ENCODE measurements around the gene ANKRD50. TPM values are rescaled to one million over a fixed set of nuclear protein-coding genes. Genes with fewer than 3 reads are reported as not detected.

The ANKRD50 gene, protein sequence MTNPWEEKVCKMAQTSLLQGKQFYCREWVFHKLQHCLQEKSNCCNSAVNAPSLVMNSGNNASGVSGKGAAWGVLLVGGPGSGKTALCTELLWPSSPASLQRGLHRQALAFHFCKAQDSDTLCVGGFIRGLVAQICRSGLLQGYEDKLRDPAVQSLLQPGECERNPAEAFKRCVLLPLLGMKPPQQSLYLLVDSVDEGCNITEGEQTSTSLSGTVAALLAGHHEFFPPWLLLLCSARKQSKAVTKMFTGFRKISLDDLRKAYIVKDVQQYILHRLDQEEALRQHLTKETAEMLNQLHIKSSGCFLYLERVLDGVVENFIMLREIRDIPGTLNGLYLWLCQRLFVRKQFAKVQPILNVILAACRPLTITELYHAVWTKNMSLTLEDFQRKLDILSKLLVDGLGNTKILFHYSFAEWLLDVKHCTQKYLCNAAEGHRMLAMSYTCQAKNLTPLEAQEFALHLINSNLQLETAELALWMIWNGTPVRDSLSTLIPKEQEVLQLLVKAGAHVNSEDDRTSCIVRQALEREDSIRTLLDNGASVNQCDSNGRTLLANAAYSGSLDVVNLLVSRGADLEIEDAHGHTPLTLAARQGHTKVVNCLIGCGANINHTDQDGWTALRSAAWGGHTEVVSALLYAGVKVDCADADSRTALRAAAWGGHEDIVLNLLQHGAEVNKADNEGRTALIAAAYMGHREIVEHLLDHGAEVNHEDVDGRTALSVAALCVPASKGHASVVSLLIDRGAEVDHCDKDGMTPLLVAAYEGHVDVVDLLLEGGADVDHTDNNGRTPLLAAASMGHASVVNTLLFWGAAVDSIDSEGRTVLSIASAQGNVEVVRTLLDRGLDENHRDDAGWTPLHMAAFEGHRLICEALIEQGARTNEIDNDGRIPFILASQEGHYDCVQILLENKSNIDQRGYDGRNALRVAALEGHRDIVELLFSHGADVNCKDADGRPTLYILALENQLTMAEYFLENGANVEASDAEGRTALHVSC (N-terminal part only)
- 47.5 TPM for polyA plus RNA-seq (ENCODE audit: insufficient read length)
- long read RNA-seq, donor 1, full-length matches to known transcripts = 3 of 31 reads
- long read RNA-seq, donor 1, partial matches to known transcripts = 28 of 31 reads
- long read RNA-seq, donor 1, other reads (novel, unspliced or antisense) = 0 of 31 reads
- long read RNA-seq, donor 2, full-length matches to known transcripts = 5 of 24 reads
- long read RNA-seq, donor 2, partial matches to known transcripts = 19 of 24 reads
- long read RNA-seq, donor 2, other reads (novel, unspliced or antisense) = 0 of 24 reads
- long read RNA-seq, donor 3, full-length matches to known transcripts = 1 of 22 reads
- long read RNA-seq, donor 3, partial matches to known transcripts = 21 of 22 reads
- long read RNA-seq, donor 3, other reads (novel, unspliced or antisense) = 0 of 22 reads
- long read RNA-seq, donor 4 = 0 reads
- long read RNA-seq, donor 5, full-length matches to known transcripts = 3 of 15 reads
- long read RNA-seq, donor 5, partial matches to known transcripts = 12 of 15 reads
- long read RNA-seq, donor 5, other reads (novel, unspliced or antisense) = 0 of 15 reads
- long read RNA-seq, donor 6, full-length matches to known transcripts = 2 of 20 reads
- long read RNA-seq, donor 6, partial matches to known transcripts = 18 of 20 reads
- long read RNA-seq, donor 6, other reads (novel, unspliced or antisense) = 0 of 20 reads
- long read RNA-seq, donor 7, full-length matches to known transcripts = 3 of 16 reads
- long read RNA-seq, donor 7, partial matches to known transcripts = 13 of 16 reads
- long read RNA-seq, donor 7, other reads (novel, unspliced or antisense) = 0 of 16 reads
- long read RNA-seq, donor 8, full-length matches to known transcripts = 1 of 1 reads
- long read RNA-seq, donor 8, partial matches to known transcripts = 0 of 1 reads
- long read RNA-seq, donor 8, other reads (novel, unspliced or antisense) = 0 of 1 reads

DNA sequence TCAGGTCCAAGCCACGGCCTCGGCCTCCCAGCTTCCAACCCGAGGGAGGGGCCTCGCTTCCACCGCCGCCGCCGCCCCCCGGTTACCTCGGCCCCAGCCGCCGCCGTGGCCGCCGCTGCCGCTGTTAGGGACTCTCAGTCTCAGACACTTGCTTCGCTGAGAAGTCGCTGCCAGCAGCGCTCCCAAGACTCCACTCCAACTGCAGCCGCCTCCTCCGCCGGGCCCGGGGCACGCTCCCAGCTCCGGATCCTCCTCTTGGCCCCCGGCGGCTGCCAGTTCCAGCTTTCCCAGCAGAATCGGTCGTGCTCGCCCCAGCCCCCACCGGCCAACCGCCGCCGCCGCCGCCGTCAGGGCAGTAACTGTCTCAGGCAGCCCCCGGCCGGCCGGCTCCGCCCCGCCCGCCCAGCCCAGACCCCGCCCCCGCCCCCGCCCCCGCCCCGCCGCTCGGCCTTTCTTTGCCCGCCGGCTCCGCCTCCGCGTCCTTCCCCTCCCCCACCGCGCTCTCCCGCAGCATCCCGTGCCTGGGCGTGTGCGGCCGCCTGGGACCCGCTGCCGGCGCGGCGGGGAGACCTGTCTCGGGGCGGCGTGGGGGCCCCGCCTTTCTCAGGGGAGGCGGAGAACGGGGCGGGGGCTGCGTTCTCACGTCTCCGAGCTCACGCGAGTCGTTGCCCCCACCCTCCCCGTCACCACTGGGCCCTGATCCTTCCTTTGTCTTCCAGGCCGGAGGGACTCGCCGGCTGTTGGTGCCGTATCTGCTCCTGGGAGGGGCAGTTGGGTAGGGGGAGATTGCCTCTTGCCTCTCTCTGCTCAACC, at the start of gene ANKRD50:
Gene ANKRD50 (minus strand): TSS at position 361 of the 813 bp plus-strand sequence. CDS start 2,221 bp downstream, outside the sequence.
- peak; percentile 89 for DNase-seq

DNA sequence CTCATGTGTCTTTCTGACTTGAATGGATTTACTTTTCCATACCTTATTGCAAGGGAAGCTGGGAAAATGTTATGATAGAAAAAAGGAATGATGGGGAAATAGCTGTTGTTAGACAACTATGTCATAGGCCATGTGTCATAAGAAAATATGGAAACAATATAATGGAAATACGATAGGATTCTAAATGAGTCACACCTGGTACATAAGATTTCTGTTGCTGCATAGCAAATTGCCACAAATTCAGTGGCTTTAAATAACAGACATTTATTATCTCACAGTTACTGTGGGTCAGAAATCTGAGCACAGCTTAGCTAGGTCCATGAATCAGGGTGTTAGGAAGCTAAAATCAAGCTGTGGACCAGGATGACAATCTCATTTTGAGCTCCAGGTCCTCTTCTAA, 44.6 kb upstream of the ANKRD50 start:
- no peak for DNase-seq

DNA sequence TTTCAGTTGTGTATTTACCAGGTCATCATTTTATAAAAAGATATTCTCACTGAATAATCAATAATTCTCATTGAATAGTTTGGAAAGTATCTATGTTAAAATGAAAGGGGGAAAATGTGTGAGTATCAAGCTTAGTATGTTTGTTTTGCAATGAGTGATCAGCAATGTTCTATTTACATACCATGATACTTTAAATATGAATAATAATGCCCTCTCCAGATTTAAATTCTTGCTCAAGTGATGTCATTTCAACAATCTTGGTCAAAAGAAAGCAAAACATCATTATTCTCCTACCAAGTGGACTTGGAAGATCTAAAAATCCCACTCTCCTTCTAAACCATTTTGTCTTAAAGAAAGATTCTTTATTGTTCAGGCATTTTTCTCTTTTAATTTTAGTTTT, 42.1 kb upstream of the ANKRD50 start:
- DNase-seq = no peak

DNA sequence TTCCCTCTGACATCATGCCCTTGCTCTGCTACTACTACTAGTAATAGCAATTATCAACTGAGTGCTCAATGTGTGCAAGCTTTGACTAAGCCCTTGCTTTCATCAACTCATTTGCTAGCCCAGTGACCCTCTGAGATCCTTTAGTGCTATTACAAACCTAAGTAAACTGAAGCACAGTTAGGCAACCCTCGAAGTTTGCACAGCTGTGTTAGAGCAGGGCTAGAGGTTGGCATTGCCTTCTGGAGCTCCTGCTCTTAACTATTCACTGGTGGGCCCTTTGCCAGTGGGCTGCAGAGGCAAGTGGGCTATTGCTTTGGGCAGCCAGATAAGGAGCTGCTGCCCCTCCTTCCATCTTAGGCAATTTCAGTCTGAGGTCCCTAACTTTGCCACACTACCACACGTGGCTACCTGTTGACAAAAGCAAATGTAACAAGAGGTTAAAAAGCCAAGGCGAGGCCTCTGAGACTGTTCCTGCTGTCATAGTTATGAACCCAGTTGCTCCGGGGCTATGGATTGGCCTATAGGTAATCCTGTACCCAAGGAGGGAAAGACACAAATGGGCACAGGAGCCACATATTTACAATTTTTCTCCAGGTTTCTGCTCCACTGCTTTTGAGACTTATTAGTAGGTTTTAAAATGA, 41.5 kb upstream of the ANKRD50 start:
- DNase-seq = no peak

DNA sequence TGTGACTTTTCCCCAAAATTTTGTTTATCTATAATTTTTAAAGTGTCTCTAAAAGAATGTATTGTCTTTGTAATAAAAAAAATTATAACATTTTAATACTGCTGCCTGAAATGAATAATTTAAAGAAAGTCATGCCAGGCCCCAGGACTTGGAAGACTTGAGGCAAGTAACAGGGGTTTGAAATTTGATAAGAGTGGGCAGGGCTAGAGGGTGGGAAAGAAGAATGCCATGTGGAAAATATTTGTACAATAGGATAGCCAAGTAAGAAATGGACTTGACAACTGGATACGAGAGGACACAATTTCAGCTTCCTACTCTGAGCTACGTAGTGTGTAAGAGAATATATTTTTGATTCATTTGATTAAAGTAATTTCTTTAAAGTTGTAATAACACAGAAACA, 36.9 kb upstream of the ANKRD50 start:
- no peak for DNase-seq

DNA sequence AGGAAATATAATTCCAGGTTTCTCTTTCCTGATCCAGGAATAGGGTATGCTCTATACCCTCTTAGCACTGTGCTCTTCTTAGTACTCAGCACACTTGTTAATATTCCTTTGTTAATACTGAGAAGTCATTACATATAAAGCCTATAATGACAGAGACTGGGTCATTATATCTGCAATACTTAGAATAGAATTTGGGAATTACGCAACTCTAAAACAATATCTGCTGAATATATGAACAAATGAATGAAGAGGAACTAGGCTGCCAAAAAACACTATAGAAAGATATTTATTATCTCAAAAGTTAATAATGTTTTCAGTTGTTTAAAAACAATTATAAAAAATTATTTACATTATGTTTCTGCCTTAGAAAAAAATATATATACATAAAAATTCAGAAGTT, 36.4 kb upstream of the ANKRD50 start:
- no peak for DNase-seq

DNA sequence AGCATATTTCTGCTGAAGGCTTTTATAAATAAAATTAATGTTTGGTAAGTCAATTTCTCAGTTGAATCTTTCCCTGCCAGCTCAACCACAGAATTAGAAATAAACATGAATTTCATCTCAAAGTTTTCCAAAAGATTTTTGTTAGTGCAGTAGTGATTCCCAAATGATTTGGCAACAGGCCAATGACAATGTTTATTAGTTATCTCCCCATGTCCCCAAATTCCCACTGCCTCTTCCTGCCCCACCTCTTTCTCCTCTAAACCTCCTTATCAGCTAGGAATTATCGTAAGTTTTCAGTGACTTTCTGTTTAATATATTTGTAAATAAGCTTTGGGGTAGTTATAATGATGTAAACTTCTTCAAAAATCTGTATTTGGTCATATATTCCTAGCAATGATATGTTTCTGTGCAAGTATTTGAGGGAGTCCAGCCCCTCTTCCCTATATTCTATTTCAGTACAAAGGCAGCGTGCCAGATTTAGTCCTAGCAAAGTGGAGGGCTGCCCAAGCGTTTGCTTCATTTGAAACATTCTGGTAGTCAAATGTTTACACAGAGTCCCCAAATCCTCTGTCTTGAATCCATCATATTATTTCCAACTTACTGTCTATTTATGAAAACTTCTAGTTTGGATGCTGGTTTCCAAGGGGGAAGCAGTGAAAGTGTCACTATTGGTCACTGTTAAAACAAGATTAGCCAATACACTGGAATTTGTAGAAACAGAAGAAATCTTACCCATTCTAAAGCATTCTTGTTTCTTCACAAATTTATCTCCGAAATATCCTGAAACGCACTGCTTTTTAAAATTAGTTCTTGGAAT, 33.7 kb upstream of the ANKRD50 start:
- DNase-seq = no peak

DNA sequence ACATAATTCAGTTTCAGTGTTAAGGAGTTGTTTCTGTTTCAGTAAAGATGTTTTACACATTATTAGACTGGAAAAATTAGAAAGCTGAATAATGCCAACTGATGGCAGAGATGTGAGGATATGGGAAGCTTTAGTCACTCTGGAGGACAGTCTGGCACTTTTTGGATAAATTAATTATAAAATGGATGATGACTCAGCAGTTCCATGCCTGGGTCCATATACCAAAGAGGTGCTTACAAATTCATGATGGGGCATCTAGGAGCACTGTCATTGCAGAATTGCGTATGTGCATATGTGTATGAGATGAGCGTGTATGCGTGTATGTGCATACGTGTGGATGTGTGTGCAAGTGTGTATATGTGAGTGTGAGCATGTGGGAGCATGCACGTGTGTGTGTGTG, 31.2 kb upstream of the ANKRD50 start:
- no peak for DNase-seq

DNA sequence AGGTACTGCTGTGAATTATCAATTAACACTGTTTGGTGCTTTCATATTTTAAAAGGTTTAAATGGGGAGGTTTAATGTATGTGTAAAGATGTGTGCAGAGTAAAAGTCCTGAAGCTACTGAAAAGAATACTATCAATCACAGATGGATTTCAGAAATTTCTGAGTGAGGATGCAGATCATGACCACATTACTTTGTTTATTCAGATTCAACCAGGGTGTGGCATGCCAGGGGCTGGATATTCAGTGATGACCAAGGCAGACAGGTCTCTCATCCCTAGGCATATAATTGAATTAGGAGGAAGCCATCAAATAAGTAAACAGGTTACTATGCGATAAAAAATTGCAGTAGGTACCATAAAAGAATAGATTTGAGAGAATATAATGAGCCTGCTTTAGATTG, 28.0 kb upstream of the ANKRD50 start:
- no peak for DNase-seq

DNA sequence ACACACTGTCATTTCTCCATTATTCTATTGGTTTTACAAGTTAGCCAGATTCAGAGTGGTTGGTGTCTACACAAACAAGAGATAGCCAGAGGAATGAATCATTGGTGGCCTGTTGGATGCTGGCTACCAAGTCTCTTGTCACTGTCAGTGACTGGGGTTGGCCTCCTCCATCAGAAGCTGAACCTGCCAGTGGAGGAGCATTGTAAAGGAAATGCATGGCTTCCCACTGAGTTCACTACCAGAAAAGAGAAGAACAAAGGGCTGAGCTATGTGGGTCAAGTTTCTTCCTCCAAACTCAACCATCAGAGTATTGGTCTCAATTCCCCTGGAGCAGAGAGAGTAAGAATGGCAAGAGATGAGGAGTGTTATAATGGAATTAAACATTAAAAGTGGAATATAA, 26.5 kb upstream of the ANKRD50 start:
- no peak for DNase-seq

DNA sequence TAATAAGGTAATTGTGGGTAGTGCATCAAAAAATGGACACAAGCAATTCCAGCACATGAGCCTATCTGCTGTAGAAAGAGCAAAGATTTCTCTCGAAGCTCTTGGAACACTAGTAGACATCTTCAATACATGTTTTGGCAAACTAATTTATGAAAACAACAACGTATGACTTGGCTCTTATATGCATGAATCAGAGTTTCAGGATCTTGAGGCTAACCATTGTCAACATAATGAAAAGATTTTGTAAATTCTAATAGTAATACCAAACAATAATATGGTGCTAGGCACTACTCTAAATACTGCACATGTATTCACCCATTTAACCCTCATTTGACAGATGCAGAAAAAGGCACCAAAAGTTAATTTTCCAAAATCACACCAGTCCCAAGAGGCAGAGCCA, 25.1 kb upstream of the ANKRD50 start:
- DNase-seq = no peak

DNA sequence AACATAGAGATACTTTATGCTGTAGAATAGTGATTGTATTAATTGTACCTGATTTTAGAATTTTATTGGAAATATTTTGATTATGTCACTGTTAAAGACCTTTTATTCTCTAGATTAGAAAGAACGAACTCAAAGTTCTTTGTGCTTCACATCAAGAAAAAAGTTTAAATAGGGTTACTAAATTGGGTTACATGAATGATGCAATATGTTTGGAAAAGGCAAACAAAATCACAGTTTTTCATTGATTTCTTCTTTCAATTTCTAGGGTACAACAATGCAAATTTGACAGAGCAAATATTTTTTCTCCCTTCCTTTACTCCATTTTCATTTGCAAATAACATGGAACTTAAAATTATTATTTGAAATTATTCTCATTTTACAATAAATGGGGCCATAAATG, 24.0 kb upstream of the ANKRD50 start:
- DNase-seq = no peak

DNA sequence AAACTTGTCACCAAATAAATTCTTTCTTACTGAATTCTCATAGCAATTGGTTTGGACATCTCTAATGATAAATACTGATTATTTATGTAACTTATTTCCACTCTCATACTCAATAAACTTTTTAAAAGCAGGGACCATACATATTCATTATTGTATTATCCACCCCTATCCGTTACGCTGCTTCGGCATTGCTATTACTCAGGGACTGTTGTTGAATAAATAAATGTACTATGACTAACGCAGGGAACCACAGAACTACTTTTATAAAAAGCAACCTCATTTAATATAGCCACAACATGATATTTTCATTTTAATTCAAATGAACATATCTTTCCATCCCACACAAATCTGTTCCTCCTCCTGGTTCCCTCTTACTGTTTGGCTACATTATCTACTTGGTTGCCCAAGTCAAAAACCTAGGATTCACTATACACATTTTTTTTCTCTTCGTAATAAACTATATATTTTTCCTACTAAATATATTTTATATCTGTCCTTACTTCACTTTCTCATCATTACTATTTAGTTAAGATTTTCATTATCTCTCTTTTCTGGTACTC, 14.9 kb upstream of the ANKRD50 start:
- DNase-seq = no peak

DNA sequence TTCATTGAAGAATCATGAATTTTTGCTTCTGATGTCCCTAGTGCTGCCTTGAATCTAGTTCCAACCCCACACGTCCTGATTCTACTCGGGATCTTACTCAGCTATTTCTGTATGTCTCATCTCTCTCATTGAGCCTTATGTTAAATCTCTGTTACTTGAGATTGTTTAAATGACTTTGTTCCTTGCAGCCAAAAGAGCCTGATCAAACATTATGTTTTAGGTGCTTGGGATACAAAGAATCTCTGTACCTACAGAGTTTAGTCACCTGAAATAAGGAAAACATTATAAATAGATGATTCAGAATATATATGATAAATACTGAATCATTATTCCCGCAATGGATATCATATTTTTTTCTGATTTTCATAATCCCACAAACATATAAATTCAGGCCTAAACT, 13.7 kb upstream of the ANKRD50 start:
- no peak for DNase-seq

DNA sequence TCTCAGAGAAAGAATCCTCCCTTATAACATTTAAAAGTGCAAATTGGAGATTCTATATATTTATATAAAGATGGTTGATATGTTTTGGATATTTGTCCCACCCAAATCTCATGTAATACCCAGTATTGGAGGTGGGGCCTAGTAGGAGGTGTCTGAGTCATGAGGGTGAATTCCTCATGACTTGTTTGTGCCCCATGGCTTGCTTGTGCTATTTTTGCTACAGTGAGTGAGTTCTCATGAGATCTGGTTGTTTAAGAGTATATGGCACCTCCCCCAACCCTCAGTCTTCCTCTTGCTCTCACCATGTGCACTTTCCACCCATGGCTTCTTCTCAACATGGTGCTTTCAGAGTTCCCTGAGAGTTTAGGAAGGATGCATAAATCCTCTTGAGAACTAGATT, 9.5 kb upstream of the ANKRD50 start:
- DNase-seq = no peak

DNA sequence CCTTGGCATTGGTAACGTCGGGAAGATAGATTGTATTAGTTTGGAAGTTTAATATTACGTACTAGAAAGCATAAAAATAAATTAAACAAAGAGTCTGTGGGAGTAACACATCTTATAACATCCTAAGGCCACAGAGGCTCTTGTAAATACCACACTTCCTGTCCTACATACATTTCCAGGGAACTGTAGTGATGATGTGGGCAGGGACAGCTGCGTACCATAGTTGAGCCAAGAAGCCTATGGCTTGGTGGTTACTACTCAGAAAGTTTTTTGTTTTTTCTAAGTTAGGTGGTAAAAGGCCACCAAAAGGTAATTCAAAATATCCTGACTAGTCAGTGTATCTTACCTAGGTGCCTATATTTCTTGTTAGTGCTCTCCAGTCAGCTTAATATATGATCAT, 4.6 kb upstream of the ANKRD50 start:
- no peak for DNase-seq

DNA sequence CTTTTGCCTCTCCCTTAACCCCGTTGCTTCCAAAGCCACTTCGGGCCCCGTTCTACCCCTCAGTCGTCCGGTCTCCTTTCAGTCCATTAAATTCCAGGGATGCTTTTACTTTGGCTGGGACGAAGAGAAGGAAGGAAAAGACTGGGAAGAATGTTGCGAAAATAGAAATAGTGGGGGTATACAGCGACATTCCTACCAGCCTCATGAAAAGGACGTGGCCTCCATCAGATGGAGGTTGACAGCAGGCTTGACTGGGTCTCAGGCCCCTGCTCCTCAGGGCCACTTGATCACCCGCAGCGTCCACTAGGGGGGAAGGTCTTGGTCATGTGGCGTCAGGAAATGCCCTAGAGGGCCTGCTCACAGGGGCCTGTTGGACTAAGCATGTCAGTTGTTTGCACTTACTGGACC, 657 bp upstream of the ANKRD50 start:
- peak; percentile 84 for DNase-seq

All from left kidney (tissue), 8 donors.